GM08714 (cell line): ENCODE data around the gene JRKL.
"Not testable (repeated sequence)": the region's sequence is repeated elsewhere in the genome, so short reads cannot be mapped to it uniquely, and the experiment has no call there.

ENCODE experiments used
- H3K4me3 ChIP-seq: fragments of 200-500 bp; sonication (Bioruptor generic); 2 replicates; pipeline ENCODE4 v1.5.1; 2014; ENCODE audit warnings: mild to moderate bottlenecking, low read length, inconsistent platforms
- ZNF274 ChIP-seq: IDR thresholded peaks from 2 replicates; pipeline ENCODE4 v1.6.1; 2012; ENCODE audit warnings: mild to moderate bottlenecking, low read depth, low read length

Gene JRKL

DNA sequence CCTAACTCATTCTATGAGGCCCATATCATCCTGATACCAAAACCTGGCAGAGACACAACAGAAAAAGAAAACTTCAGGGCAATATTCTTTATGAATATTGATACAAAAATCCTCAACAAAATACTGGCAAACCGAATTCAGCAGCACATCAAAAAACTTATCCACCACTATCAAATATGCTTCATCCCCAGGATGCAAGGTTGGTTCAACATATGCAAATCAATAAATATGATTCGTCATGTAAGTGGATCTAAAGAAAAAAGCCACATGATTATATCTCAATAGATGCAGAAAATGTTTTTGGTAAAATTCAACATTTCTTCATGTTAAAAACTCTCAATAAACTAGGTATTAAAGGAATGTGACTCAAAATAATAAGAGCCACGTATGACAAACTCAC is 40.9 kb downstream of the JRKL start:
- TF ChIP-seq ZNF274, result no peak
- no peak overlapping the region for H3K4me3 ChIP-seq

DNA sequence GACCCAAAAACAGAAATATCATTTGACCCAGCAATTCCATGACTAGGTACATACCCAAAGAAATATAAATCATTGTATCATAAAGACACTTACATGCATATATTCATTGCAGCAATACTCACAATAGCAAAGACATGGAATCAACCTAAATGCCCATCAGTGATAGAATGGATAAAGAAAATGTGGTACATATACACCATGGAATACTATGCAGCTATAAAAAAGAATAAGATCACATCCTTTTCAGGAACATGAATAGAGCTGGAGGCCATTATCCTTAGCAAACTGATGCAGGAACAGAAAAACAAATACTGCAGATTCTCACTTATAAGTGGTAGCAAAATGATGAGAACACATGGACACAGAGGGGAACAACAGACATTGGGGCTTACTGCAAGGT is 42.8 kb downstream of the JRKL start:
- H3K4me3 ChIP-seq, result not testable (repeated sequence)
